Rectal smooth muscle tissue (tissue), 1 donor: ENCODE data around the gene SPATA2.
"Not testable (repeated sequence)": the region's sequence is repeated elsewhere in the genome, so short reads cannot be mapped to it uniquely, and the experiment has no call there.

Source experiments
- H3K27ac ChIP-seq: one replicate; pipeline ENCODE4 v1.7.0; 2013; ENCODE audit warnings: low read depth, low read length, inconsistent platforms
- H3K27me3 ChIP-seq: one replicate; pipeline ENCODE4 v1.7.0; 2013; ENCODE audit warnings: low read length; ENCODE audit not compliant: control insufficient read depth, insufficient read depth
- H3K36me3 ChIP-seq: one replicate; pipeline ENCODE4 v1.7.0; 2013; ENCODE audit warnings: low read length; ENCODE audit not compliant: control insufficient read depth, insufficient read depth
- H3K4me1 ChIP-seq: one replicate; pipeline ENCODE4 v1.7.0; 2013; ENCODE audit warnings: low read length; ENCODE audit not compliant: control insufficient read depth, insufficient read depth
- H3K4me3 ChIP-seq: one replicate; pipeline ENCODE4 v1.7.0; 2013; ENCODE audit warnings: low read length
- H3K9ac ChIP-seq: one replicate; pipeline ENCODE4 v1.7.0; 2013; ENCODE audit warnings: low read length

Gene SPATA2, protein sequence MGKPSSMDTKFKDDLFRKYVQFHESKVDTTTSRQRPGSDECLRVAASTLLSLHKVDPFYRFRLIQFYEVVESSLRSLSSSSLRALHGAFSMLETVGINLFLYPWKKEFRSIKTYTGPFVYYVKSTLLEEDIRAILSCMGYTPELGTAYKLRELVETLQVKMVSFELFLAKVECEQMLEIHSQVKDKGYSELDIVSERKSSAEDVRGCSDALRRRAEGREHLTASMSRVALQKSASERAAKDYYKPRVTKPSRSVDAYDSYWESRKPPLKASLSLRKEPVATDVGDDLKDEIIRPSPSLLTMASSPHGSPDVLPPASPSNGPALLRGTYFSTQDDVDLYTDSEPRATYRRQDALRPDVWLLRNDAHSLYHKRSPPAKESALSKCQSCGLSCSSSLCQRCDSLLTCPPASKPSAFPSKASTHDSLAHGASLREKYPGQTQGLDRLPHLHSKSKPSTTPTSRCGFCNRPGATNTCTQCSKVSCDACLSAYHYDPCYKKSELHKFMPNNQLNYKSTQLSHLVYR

GRCh38 chr20:49915380-49916145, at the start of gene SPATA2:
Gene SPATA2, minus strand, starts transcription at chr20:49915529. Its CDS starts 7,039 bp downstream, at chr20:49908490.
- Histone ChIP-seq H3K4me3 (peak within 1 kb of the TSS; percentile 98), H3K36me3 (peaks cover 3% of the 10 kb centered on the region), H3K9ac (peak within 1 kb of the TSS; percentile 87), H3K27ac (peak within 1 kb of the TSS; percentile 100), H3K4me1 (peaks cover 8% of the 10 kb centered on the region), H3K27me3 (no peaks in the 10 kb centered on the region)

- Histone ChIP-seq H3K4me3 (no peak overlapping the region), H3K9ac (no peak overlapping the region), H3K27ac (no peak overlapping the region), H3K36me3 (peaks cover 9% of the 10 kb centered on the region), H3K4me1 (no peaks in the 10 kb centered on the region), H3K27me3 (no peaks in the 10 kb centered on the region)
These were observed 46.1 kb upstream of the SPATA2 start for GRCh38 chr20:49961413-49961812.

DNA sequence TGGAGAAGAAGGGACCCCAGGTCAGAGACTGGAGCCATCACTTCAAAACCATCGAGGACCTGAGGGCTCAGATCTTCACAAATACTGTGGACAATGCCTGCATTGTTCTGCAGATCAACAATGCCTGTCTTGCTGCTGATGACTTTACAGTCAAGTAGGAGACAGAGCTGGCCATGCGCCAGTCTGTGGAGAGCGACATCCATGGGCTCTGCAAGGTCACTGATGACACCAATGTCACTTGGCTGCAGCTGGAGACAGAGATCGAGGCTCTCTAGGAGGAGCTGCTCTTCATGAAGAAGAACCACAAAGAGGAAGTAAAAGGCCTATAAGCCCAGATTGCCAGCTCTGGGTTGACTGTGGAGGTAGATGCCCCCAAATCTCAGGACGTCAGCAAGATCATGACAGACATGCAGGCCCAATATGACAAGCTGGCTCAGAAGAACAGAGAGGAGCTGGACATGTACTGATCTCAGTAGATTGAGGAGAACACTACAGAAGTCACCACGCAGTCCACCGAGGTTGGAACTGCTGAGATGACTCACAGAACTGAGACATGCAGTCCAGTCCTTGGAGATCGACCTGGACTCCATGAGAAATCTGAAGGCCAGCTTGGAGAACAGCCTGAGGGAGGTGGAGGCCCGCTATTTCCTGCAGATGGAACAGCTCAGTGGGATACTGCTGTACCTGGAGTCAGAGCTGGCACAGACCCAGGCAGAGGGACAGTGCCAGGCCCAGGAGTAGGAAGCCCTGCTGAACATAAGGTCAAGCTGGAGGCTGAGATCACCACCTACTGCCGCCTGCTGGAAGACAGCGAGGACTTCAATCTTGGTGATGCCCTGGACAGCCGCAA, 42.0 kb upstream of the SPATA2 start:
- H3K4me3 ChIP-seq, H3K27ac ChIP-seq, H3K9ac ChIP-seq, H3K27me3 ChIP-seq, H3K4me1 ChIP-seq: not testable (repeated sequence)
- H3K36me3 ChIP-seq, result peaks cover 30% of the 10 kb centered on the region

DNA sequence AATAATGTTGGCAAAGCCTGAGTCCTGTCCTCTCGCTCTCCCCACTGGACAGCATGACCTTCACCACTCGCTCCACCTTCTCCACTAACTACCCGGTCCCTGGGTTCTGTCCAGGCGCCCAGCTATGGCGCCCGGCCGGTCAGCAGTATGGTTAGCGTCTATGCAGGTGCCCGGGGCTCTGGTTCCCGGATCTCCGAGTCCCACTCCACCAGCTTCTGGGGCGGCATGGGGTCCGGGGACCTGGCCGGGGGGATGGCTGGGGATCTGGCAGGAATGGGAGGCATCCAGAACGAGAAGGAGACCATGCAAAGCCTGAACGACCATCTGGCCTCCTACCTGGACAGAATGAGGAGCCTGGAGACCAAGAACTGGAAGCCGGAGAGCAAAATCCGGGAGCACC, 41.4 kb upstream of the SPATA2 start:
- Histone ChIP-seq H3K36me3 (peaks cover 36% of the 10 kb centered on the region), H3K4me1 (no peaks in the 10 kb centered on the region), H3K9ac (no peak overlapping the region), H3K27ac (no peak overlapping the region), H3K4me3 (no peak overlapping the region), H3K27me3 (no peaks in the 10 kb centered on the region)

DNA sequence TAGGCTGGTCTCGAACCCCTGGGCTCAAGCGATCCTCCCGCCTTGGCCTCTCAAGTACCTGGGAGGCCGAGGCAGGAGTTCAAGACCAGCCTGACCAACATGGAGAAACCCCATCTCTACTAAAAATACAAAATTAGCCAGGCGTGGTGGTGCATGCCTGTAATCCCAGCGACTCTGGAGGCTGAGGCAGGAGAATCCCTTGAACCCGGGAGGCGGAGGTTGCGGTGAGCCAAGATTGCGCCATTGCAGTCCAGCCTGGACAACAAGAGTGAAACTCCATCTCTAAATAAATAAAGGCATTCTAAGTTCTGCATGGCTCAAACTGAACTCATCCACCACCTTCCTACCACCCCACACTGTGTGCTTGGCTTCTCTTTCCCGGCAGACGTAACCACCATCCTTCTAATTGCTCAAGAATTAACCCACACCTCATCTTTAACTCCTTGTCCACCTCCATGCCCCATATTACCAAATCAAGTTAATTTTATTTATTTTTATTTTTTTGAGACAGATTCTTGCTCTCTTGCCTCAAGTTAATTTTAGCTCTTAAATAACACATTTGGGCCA, 40.6 kb upstream of the SPATA2 start:
- peaks cover 39% of the 10 kb centered on the region for H3K36me3 ChIP-seq
- not testable (repeated sequence) for H3K4me1 ChIP-seq, H3K27me3 ChIP-seq, H3K27ac ChIP-seq, H3K9ac ChIP-seq, H3K4me3 ChIP-seq

- Histone ChIP-seq H3K27me3 (no peaks in the 10 kb centered on the region), H3K9ac (no peak overlapping the region), H3K27ac (no peak overlapping the region), H3K36me3 (peaks cover 45% of the 10 kb centered on the region), H3K4me3 (no peak overlapping the region), H3K4me1 (no peaks in the 10 kb centered on the region)
These were observed 39.8 kb upstream of the SPATA2 start for GRCh38 chr20:49955167-49955566.

- Histone ChIP-seq H3K27ac (no peak overlapping the region), H3K9ac (no peak overlapping the region), H3K4me1 (no peaks in the 10 kb centered on the region), H3K27me3 (no peaks in the 10 kb centered on the region), H3K36me3 (peaks cover 51% of the 10 kb centered on the region), H3K4me3 (no peak overlapping the region)
These were observed 35.8 kb upstream of the SPATA2 start for GRCh38 chr20:49951151-49951550.

GRCh38 chr20:49948809-49949507, 33.6 kb upstream of the SPATA2 start:
- Histone ChIP-seq H3K9ac (no peak overlapping the region), H3K27me3 (no peaks in the 10 kb centered on the region), H3K27ac (no peak overlapping the region), H3K4me3 (no peak overlapping the region), H3K36me3 (peaks cover 45% of the 10 kb centered on the region), H3K4me1 (no peaks in the 10 kb centered on the region)

- Histone ChIP-seq H3K27ac (no peak overlapping the region), H3K36me3 (peaks cover 42% of the 10 kb centered on the region), H3K27me3 (no peaks in the 10 kb centered on the region), H3K9ac (no peak overlapping the region), H3K4me3 (no peak overlapping the region), H3K4me1 (no peaks in the 10 kb centered on the region)
These were observed 32.8 kb upstream of the SPATA2 start for GRCh38 chr20:49948178-49948577.

- no peak overlapping the region for H3K9ac ChIP-seq
- no peaks in the 10 kb centered on the region for H3K27me3 ChIP-seq
- H3K4me3 ChIP-seq, result no peak overlapping the region
- no peaks in the 10 kb centered on the region for H3K4me1 ChIP-seq
- H3K36me3 ChIP-seq, result peaks cover 32% of the 10 kb centered on the region
- no peak overlapping the region for H3K27ac ChIP-seq
These were observed 30.6 kb upstream of the SPATA2 start for GRCh38 chr20:49945701-49946477.

GRCh38 chr20:49945306-49945700, 30.0 kb upstream of the SPATA2 start:
- H3K9ac ChIP-seq, result no peak overlapping the region
- no peak overlapping the region for H3K4me3 ChIP-seq
- no peak overlapping the region for H3K27ac ChIP-seq
- H3K36me3 ChIP-seq, result peaks cover 28% of the 10 kb centered on the region
- H3K4me1 ChIP-seq, result no peaks in the 10 kb centered on the region
- no peaks in the 10 kb centered on the region for H3K27me3 ChIP-seq
